ENCODE results near the gene ZBED2. TPM values are rescaled to one million over a fixed set of nuclear protein-coding genes. Genes with fewer than 3 reads are reported as not detected.

The ZBED2 gene
- total RNA-seq (0.32 and 0.50 TPM in 2 replicates), polyA plus RNA-seq (0.66 and 1.5 TPM in 2 replicates)

DNA sequence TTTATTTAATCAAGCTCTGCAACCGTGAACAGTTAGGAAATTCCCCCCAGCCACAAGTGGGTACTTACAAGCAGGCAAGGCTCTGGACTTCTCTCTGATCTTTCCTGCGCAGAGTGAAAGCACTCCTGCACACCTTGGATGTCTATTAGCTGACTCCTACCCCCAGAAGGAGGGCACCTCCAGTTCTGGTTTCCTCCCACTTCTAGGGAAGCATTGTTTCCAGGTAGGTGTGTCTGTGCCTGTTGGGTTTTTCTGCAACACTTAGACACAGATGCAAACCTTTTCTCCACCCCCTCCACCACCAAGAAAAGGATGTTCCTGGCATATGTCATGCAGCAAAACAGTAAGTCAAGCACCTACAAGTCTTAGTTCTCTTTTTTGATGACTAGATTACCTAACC lies at the start of gene ZBED2:
Gene ZBED2 (minus strand): TSS at position 115 of the 400 bp plus-strand sequence. CDS start 1,145 bp downstream, outside the sequence.
- Histone ChIP-seq H3K79me2 (no peaks in the 10 kb centered on the region), H3K4me3 (no peak within 1 kb of the TSS), H4K20me1 (ENCODE audit: insufficient read depth, poor library complexity, severe bottlenecking) (no peaks in the 10 kb centered on the region), H2AFZ (no peak within 1 kb of the TSS), H3K4me1 (ENCODE audit: insufficient read depth) (no peaks in the 10 kb centered on the region), H3K27me3 (no peaks in the 10 kb centered on the region), H3K4me2 (no peak within 1 kb of the TSS), H3K9me3 (ENCODE audit: low read depth) (no peaks in the 10 kb centered on the region), H3K36me3 (replicated peaks; ENCODE audit: insufficient read depth, low read depth) (no peaks in the 10 kb centered on the region), H3K9me2 (replicated peaks; ENCODE audit: insufficient read depth) (no peaks in the 10 kb centered on the region), H3K27ac (no peak within 1 kb of the TSS)
- DNase-seq (ENCODE audit: low spot score): no peak
- 88% methylated on average over 2 of the region's 2 CpGs for WGBS (ENCODE audit: low lambda C conversion rate, missing lambda C conversion rate)
- TF ChIP-seq, protein P1, sequence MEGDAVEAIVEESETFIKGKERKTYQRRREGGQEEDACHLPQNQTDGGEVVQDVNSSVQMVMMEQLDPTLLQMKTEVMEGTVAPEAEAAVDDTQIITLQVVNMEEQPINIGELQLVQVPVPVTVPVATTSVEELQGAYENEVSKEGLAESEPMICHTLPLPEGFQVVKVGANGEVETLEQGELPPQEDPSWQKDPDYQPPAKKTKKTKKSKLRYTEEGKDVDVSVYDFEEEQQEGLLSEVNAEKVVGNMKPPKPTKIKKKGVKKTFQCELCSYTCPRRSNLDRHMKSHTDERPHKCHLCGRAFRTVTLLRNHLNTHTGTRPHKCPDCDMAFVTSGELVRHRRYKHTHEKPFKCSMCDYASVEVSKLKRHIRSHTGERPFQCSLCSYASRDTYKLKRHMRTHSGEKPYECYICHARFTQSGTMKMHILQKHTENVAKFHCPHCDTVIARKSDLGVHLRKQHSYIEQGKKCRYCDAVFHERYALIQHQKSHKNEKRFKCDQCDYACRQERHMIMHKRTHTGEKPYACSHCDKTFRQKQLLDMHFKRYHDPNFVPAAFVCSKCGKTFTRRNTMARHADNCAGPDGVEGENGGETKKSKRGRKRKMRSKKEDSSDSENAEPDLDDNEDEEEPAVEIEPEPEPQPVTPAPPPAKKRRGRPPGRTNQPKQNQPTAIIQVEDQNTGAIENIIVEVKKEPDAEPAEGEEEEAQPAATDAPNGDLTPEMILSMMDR (IDR thresholded peaks at IDR 0.05; ENCODE audit: poor library complexity): no peak
- TF ChIP-seq EZH2 (IDR thresholded peaks at IDR 0.05; ENCODE audit: borderline replicate concordance): no peak
- TF ChIP-seq EZH2phosphoT487 (IDR thresholded peaks at IDR 0.05; ENCODE audit: low read depth, severe bottlenecking, unreplicated experiment): no peak

DNA sequence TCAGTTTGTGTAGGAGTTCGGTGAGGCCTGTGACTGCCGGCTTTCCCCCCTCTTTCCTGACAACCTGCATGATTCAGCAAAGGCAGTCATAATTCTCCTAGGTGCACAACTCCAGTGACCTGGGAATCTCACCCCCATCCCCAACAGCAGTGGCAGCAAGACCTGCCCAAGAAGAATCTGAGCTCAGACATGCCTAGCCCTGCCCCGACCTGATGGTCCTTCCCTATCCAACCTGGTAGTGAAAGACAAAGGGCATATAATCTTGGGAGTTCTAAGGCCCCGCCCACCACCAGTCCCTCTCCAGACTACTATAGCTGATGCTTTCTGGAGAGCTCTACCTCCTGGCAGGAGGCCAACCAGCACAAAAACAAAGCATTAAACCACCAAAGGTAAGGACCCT lies 44.2 kb upstream of the ZBED2 start:
- no peak overlapping the region for H2AFZ ChIP-seq
- H3K4me3 ChIP-seq: no peak overlapping the region
- H3K27ac ChIP-seq: no peak overlapping the region
- 89% methylated on average over 4 of the region's 4 CpGs for WGBS (ENCODE audit: low lambda C conversion rate, missing lambda C conversion rate)
- H3K9me2 ChIP-seq (replicated peaks; ENCODE audit: insufficient read depth): no peaks in the 10 kb centered on the region
- no peaks in the 10 kb centered on the region for H3K79me2 ChIP-seq
- H3K9me3 ChIP-seq (ENCODE audit: low read depth): peaks cover 10% of the 10 kb centered on the region
- DNase-seq (ENCODE audit: low spot score): no peak
- H4K20me1 ChIP-seq (ENCODE audit: insufficient read depth, poor library complexity, severe bottlenecking): no peaks in the 10 kb centered on the region
- no peaks in the 10 kb centered on the region for H3K4me1 ChIP-seq (ENCODE audit: insufficient read depth)
- H3K27me3 ChIP-seq: no peaks in the 10 kb centered on the region
- no peaks in the 10 kb centered on the region for H3K36me3 ChIP-seq (replicated peaks; ENCODE audit: insufficient read depth, low read depth)
- H3K4me2 ChIP-seq: no peak overlapping the region
- TF ChIP-seq EZH2 (IDR thresholded peaks at IDR 0.05; ENCODE audit: borderline replicate concordance) (no peak), EZH2phosphoT487 (IDR thresholded peaks at IDR 0.05; ENCODE audit: low read depth, severe bottlenecking, unreplicated experiment) (no peak)
- TF ChIP-seq, protein P1 (IDR thresholded peaks at IDR 0.05; ENCODE audit: poor library complexity): no peak

GRCh38 chr3:111636366-111636885 lies 41.3 kb upstream of the ZBED2 start:
- H3K4me1 ChIP-seq (ENCODE audit: insufficient read depth): no peaks in the 10 kb centered on the region
- H3K4me2 ChIP-seq: no peak overlapping the region
- H3K27me3 ChIP-seq: no peaks in the 10 kb centered on the region
- H3K36me3 ChIP-seq (replicated peaks; ENCODE audit: insufficient read depth, low read depth): no peaks in the 10 kb centered on the region
- no peak for DNase-seq (ENCODE audit: low spot score)
- H3K27ac ChIP-seq: peak overlapping the region; percentile 2
- TF ChIP-seq, protein P1 (IDR thresholded peaks at IDR 0.05; ENCODE audit: poor library complexity): no peak
- TF ChIP-seq EZH2 (IDR thresholded peaks at IDR 0.05; ENCODE audit: borderline replicate concordance) (no peak), EZH2phosphoT487 (IDR thresholded peaks at IDR 0.05; ENCODE audit: low read depth, severe bottlenecking, unreplicated experiment) (no peak)
- no peaks in the 10 kb centered on the region for H3K9me3 ChIP-seq (ENCODE audit: low read depth)
- H4K20me1 ChIP-seq (ENCODE audit: insufficient read depth, poor library complexity, severe bottlenecking): no peaks in the 10 kb centered on the region
- H3K9me2 ChIP-seq (replicated peaks; ENCODE audit: insufficient read depth): no peaks in the 10 kb centered on the region
- 76% methylated on average over 4 of the region's 4 CpGs for WGBS (ENCODE audit: low lambda C conversion rate, missing lambda C conversion rate)
- no peak overlapping the region for H3K4me3 ChIP-seq
- no peaks in the 10 kb centered on the region for H3K79me2 ChIP-seq
- H2AFZ ChIP-seq: no peak overlapping the region
